SK-N-SH treated with all-trans-retinoic acid at 6 μM for 48 hours (cell line): ENCODE results near the gene EPB42.

ENCODE experiments used
- ATAC-seq: fragments of 200-7000 bp; cut with Tn5 transposase; 3 replicates; pipeline ENCODE4 v1.9.1; 2020; ENCODE audit warnings: mild to moderate bottlenecking, moderate library complexity
- ARNTL ChIP-seq: fragments of 450-650 bp; formaldehyde crosslinking; IDR thresholded peaks from 2 replicates; pipeline ENCODE4 v1.5.0; 2020; ENCODE audit warnings: low read depth, mild to moderate bottlenecking, moderate library complexity, borderline replicate concordance
- BACH2 ChIP-seq: fragments of 250-450 bp; sonication (Bioruptor Pico); IDR thresholded peaks from 2 replicates; pipeline ENCODE4 v1.9.0; 2021; ENCODE audit warnings: mild to moderate bottlenecking, borderline replicate concordance
- CREB5 ChIP-seq: fragments of 250-450 bp; sonication (Bioruptor Pico); IDR thresholded peaks from 2 replicates; pipeline ENCODE4 v1.5.1; 2020; ENCODE audit warnings: low read depth, mild to moderate bottlenecking, moderate library complexity
- CSDC2 ChIP-seq: fragments of 250-450 bp; sonication (Bioruptor Pico); IDR thresholded peaks from 2 replicates; pipeline ENCODE4 v1.5.0; 2020; ENCODE audit warnings: mild to moderate bottlenecking, moderate library complexity
- CSRNP3 ChIP-seq: fragments of 250-450 bp; sonication (Bioruptor Pico); IDR thresholded peaks from 2 replicates; pipeline ENCODE4 v1.5.1; 2021; ENCODE audit warnings: mild to moderate bottlenecking, moderate library complexity
- ESRRG ChIP-seq: fragments of 250-450 bp; sonication (Bioruptor Pico); IDR thresholded peaks from 2 replicates; pipeline ENCODE4 v1.6.1; 2021; ENCODE audit warnings: mild to moderate bottlenecking
- GLIS3 ChIP-seq: fragments of 250-450 bp; sonication (Bioruptor Pico); IDR thresholded peaks from 2 replicates; pipeline ENCODE4 v1.5.0; 2020; ENCODE audit warnings: mild to moderate bottlenecking, moderate library complexity
- OSR1 ChIP-seq: fragments of 250-450 bp; sonication (Bioruptor Pico); IDR thresholded peaks from 2 replicates; pipeline ENCODE4 v1.8.0; 2022; ENCODE audit warnings: moderate library complexity, mild to moderate bottlenecking, inconsistent platforms
- POU6F1 ChIP-seq: fragments of 250-450 bp; sonication (Bioruptor Pico); IDR thresholded peaks from 2 replicates; pipeline ENCODE4 v1.8.0; 2021; ENCODE audit warnings: low read depth, mild to moderate bottlenecking, moderate library complexity, borderline replicate concordance
- PPARA ChIP-seq: fragments of 250-450 bp; sonication (Bioruptor Pico); IDR thresholded peaks from 2 replicates; pipeline ENCODE4 v1.5.0; 2020; ENCODE audit warnings: mild to moderate bottlenecking, borderline replicate concordance
- RARB ChIP-seq: fragments of 250-450 bp; sonication (Bioruptor Pico); IDR thresholded peaks from 2 replicates; pipeline ENCODE4 v1.8.0; 2021; ENCODE audit warnings: mild to moderate bottlenecking, moderate library complexity
- SNAI2 ChIP-seq: fragments of 250-450 bp; sonication (Bioruptor Pico); IDR thresholded peaks from 2 replicates; pipeline ENCODE4 v1.5.0; 2020; ENCODE audit warnings: mild to moderate bottlenecking, moderate library complexity
- TSHZ2 ChIP-seq: fragments of 250-450 bp; sonication (Bioruptor Pico); IDR thresholded peaks from 2 replicates; pipeline ENCODE4 v1.5.0; 2020; ENCODE audit warnings: mild to moderate bottlenecking, moderate library complexity
- ZC3H10 ChIP-seq: fragments of 250-450 bp; sonication (Bioruptor Pico); IDR thresholded peaks from 2 replicates; pipeline ENCODE4 v1.5.1; 2021; ENCODE audit warnings: mild to moderate bottlenecking, moderate library complexity
- ZFP3 ChIP-seq: fragments of 250-450 bp; sonication (Bioruptor Pico); IDR thresholded peaks from 2 replicates; pipeline ENCODE4 v1.5.0; 2020; ENCODE audit warnings: mild to moderate bottlenecking, moderate library complexity
- ZFP30 ChIP-seq: fragments of 450-650 bp; formaldehyde crosslinking; IDR thresholded peaks from 2 replicates; pipeline ENCODE4 v1.5.0; 2022; ENCODE audit warnings: mild to moderate bottlenecking, moderate library complexity
- ZNF70 ChIP-seq: fragments of 450-650 bp; formaldehyde crosslinking; IDR thresholded peaks from 2 replicates; pipeline ENCODE4 v1.5.0; 2020; ENCODE audit warnings: mild to moderate bottlenecking, moderate library complexity
- TF ChIP-seq, protein P1 (sequence below): fragments of 250-450 bp; sonication (Bioruptor Pico); IDR thresholded peaks from 2 replicates; pipeline ENCODE4 v1.8.0; 2020; ENCODE audit warnings: mild to moderate bottlenecking, moderate library complexity, borderline replicate concordance

Gene EPB42

GRCh38 chr15:43186003-43186353, 34.8 kb downstream of the EPB42 start:
- ATAC-seq = peak; percentile 22
- TF ChIP-seq ZC3H10 (CRISPR knock-in tag) (no peak), CSRNP3 (no peak), ZFP30 (no peak), POU6F1 (CRISPR knock-in tag) (no peak), GLIS3 (CRISPR knock-in tag) (no peak), SNAI2 (no peak)

DNA sequence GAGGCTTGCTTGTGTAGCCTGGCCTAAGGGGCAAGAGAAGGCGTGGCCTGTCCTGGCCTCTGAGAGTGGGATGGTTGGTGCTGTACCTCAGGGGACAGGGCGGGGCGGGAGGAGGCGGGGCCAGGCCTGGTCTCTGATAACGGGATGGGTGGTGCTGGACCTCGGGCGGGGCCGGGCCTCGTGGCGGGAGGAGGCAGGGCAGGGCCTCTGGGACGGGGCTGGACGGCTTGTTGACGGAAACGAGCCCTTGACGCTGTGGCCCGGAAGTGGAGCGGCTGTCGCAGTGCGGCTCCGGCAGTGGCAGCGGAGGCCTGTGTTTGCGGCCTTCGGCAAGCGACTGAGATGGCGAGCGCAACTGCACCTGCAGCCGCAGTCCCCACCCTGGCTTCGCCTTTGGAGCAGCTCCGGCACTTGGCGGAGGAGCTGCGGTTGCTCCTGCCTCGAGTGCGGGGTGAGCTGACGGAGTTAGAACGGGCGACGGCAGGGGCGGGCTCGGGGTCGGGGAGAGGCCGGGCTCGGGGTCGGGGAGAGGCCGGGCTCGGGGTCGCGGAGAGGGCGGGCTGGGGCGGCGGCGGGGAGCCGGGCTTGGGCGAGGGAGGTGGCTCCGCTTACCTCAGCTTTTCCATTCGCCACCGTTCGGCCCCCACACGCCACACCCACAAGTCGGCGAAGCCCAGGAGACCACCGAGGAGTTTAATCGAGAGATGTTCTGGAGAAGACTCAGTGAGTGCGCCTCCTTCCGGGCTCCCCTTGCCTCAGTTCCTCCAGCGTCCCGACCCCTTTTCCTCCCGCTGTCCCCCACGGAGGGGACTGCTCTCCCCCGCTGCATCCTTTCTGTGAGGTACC, 35.4 kb downstream of the EPB42 start, which contains the start of gene CCNDBP1:
Gene CCNDBP1 (plus strand): TSS at position 247 of the 846 bp plus-strand sequence. CDS start 96 bp downstream, at position 343.
- TF ChIP-seq ZFP3 (CRISPR knock-in tag) = 0 out of 2 replicates have a peak, but pooled peaks have one; percentile 11
- TF ChIP-seq ZC3H10 (CRISPR knock-in tag) = no peak
- no peak for TF ChIP-seq BACH2 (CRISPR knock-in tag)
- no peak; the same call in 1 of the 2 replicates for TF ChIP-seq CSDC2 (CRISPR knock-in tag)
- no peak for TF ChIP-seq ARNTL (CRISPR knock-in tag)
- no peak for TF ChIP-seq ZFP30
- TF ChIP-seq, all 23 proteins: peak for 1
- ATAC-seq = peak; percentile 98

DNA sequence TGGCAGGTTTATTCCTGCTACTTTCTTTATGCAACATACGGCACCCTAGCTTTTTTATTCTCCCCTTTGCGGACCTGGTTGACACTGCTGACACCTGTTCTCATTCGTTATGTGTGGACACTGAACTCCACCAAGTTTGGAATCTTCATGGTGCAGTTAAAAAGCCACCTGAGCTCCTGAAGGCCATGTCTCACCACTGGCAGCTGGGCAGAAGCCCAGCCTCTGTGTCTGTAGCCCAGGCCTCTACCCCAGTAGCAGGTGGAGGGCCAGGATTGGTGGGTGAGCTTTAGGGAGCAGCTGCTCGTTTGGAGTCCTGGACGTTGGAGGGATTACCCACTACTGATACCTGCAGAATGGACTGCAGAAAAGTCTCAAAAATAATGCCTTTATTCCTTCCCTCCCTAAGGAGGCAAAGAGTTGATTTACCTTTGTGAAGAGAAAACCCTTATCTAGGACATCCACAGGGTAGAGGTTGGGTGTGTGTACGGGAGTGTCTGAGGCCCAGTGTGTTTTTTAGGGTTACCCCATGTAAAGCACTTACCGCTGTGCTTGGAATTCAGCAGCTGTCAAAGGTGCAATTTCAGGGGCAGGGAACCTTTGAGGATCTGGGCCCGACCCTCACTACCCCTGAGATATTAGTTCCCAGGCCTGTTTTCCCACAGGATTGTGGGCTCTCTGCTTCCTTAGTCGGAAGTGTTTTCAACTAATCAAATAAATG, 36.3 kb downstream of the EPB42 start:
- TF ChIP-seq ZNF70 (CRISPR knock-in tag) (no peak), RARB (CRISPR knock-in tag) (no peak), CREB5 (CRISPR knock-in tag) (no peak), ESRRG (CRISPR knock-in tag) (no peak), OSR1 (CRISPR knock-in tag) (no peak), POU6F1 (CRISPR knock-in tag) (no peak), TSHZ2 (CRISPR knock-in tag) (no peak), ZFP30 (no peak), CSDC2 (CRISPR knock-in tag) (no peak), BACH2 (CRISPR knock-in tag) (no peak), PPARA (no peak), ZFP3 (CRISPR knock-in tag) (no peak)
- TF ChIP-seq, protein P1, sequence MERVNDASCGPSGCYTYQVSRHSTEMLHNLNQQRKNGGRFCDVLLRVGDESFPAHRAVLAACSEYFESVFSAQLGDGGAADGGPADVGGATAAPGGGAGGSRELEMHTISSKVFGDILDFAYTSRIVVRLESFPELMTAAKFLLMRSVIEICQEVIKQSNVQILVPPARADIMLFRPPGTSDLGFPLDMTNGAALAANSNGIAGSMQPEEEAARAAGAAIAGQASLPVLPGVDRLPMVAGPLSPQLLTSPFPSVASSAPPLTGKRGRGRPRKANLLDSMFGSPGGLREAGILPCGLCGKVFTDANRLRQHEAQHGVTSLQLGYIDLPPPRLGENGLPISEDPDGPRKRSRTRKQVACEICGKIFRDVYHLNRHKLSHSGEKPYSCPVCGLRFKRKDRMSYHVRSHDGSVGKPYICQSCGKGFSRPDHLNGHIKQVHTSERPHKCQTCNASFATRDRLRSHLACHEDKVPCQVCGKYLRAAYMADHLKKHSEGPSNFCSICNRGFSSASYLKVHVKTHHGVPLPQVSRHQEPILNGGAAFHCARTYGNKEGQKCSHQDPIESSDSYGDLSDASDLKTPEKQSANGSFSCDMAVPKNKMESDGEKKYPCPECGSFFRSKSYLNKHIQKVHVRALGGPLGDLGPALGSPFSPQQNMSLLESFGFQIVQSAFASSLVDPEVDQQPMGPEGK (CRISPR knock-in tag) = no peak
- ATAC-seq = no peak; the same call in 2 of the 3 replicates
